Endothelial cell of umbilical vein (primary cell): ENCODE data around the gene GLYATL3. TPM values are rescaled to one million over a fixed set of nuclear protein-coding genes. Genes with fewer than 3 reads are reported as not detected.

Experiments used
- BruUV-seq: library from RNA; stranded (reverse); fragments of 400-500 nt; replicated peaks from 2 replicates; lab custom pipeline; 2021; lab: Mats Ljungman, UMichigan
- CTCF ChIA-PET: fragments of 300-600, 350-600 bp; sonication (Branson Sonifier 250); formaldehyde crosslinking; loops from one replicate; lab custom pipeline; 2021; ENCODE audit warnings: antibody characterized with exemption, inconsistent platforms; lab: Charles Lee
- POLR2A ChIA-PET: fragments of 300-600, 350-600 bp; sonication (Branson Sonifier 250); formaldehyde crosslinking; loops from one replicate; lab custom pipeline; 2021; ENCODE audit warnings: antibody characterized with exemption, inconsistent platforms; lab: Charles Lee
- DNase-seq: peaks from one replicate; pipeline ENCODE4 v3.0.0-alpha.2; 2011; ENCODE audit warnings: low read depth, low spot score
- FAIRE-seq: peaks from 2 replicates; lab custom pipeline; 2011; peaks lifted over from hg19 to GRCh38; lab: Jason Lieb, UNC
- H2AFZ ChIP-seq: 2 replicates; pipeline ENCODE4 v1.6.0; 2012; ENCODE audit warnings: low read depth, low read length, control low read depth, inconsistent platforms
- H3K27ac ChIP-seq: 2 replicates; pipeline ENCODE4 v1.5.1; 2011; ENCODE audit warnings: low read depth, mild to moderate bottlenecking, control low read depth, low read length, moderate library complexity; ENCODE audit not compliant: insufficient read depth
- H3K27me3 ChIP-seq, 2 experiments: 2 replicates each; pipeline versions ENCODE4 v1.6.0 to v1.6.1; 2011; ENCODE audit warnings: low read length in 2 of 2, mixed read lengths in 1 of 2; ENCODE audit not compliant: control insufficient read depth in 2 of 2, insufficient read depth in 2 of 2
- H3K36me3 ChIP-seq, 2 experiments: 2 replicates in 1 of 2; 3 replicates in 1 of 2; pipeline ENCODE4 v1.5.1; 2011; ENCODE audit warnings: low read length in 2 of 2, mild to moderate bottlenecking in 1 of 2, moderate library complexity in 1 of 2; ENCODE audit not compliant: control insufficient read depth in 2 of 2, insufficient read depth in 2 of 2; ENCODE audit errors: extremely low read depth in 1 of 2
- H3K4me1 ChIP-seq: 3 replicates; pipeline ENCODE4 v1.5.1; 2011; ENCODE audit warnings: mild to moderate bottlenecking, low read length; ENCODE audit not compliant: control insufficient read depth, insufficient read depth; ENCODE audit errors: extremely low read depth
- H3K4me2 ChIP-seq: 2 replicates; pipeline ENCODE4 v1.6.1; 2011; ENCODE audit warnings: low read length, control low read depth, mixed read lengths; ENCODE audit not compliant: insufficient read depth
- H3K4me3 ChIP-seq, 3 experiments: fragments of 200-600 bp in 1 of 3; sonication (generic), shearing (Covaris generic) in 1 of 3; replicated peaks in 1 of 3; 2 replicates each; pipeline ENCODE4 v1.5.1; 2011 to 2016; ENCODE audit warnings: control low read depth in 3 of 3, low read length in 3 of 3, mild to moderate bottlenecking in 2 of 3, inconsistent platforms in 1 of 3, low read depth in 1 of 3, moderate library complexity in 1 of 3; ENCODE audit not compliant: insufficient read depth in 1 of 3
- H3K79me2 ChIP-seq: 2 replicates; pipeline ENCODE4 v1.6.0; 2012; ENCODE audit warnings: low read length, inconsistent platforms; ENCODE audit not compliant: control insufficient read depth, insufficient read depth
- H3K9ac ChIP-seq: replicated peaks from 2 replicates; pipeline ENCODE3; 2011; ENCODE audit warnings: low read length, control low read depth; ENCODE audit not compliant: insufficient read depth; ENCODE audit errors: extremely low read depth
- H3K9me1 ChIP-seq: replicated peaks from 3 replicates; pipeline ENCODE4 v1.6.0; 2011; ENCODE audit warnings: mild to moderate bottlenecking, low read length; ENCODE audit not compliant: control insufficient read depth, insufficient read depth; ENCODE audit errors: extremely low read depth
- H3K9me3 ChIP-seq: replicated peaks from 2 replicates; pipeline ENCODE4 v1.5.1; 2012; ENCODE audit warnings: low read length, inconsistent platforms; ENCODE audit not compliant: control insufficient read depth, insufficient read depth
- H4K20me1 ChIP-seq: replicated peaks from 2 replicates; pipeline ENCODE3; 2011; ENCODE audit warnings: mild to moderate bottlenecking, low read length; ENCODE audit not compliant: control insufficient read depth, insufficient read depth; ENCODE audit errors: extremely low read depth
- FOS ChIP-seq: IDR thresholded peaks from 2 replicates; pipeline ENCODE4 v1.6.1; 2011; ENCODE audit warnings: mild to moderate bottlenecking, low read length, moderate library complexity, borderline replicate concordance; ENCODE audit not compliant: insufficient read depth
- GATA2 ChIP-seq: IDR thresholded peaks from 2 replicates; pipeline ENCODE4 v1.7.0; 2011; ENCODE audit warnings: low read depth, mild to moderate bottlenecking, moderate library complexity, mixed read lengths, low read length; ENCODE audit not compliant: insufficient read length, insufficient read depth
- JUN ChIP-seq: IDR thresholded peaks from 2 replicates; pipeline ENCODE4 v1.6.1; 2011; ENCODE audit warnings: borderline replicate concordance, low read depth; ENCODE audit not compliant: insufficient read length, insufficient read depth
- MYC ChIP-seq: IDR thresholded peaks from one replicate; pipeline ENCODE4 v1.6.1; 2011; ENCODE audit warnings: mild to moderate bottlenecking, low read depth, low read length
- POLR2A ChIP-seq: IDR thresholded peaks from 2 replicates; pipeline ENCODE4 v1.6.1; 2012; ENCODE audit warnings: low read depth, mild to moderate bottlenecking, control low read depth, low read length
- POLR2AphosphoS5 ChIP-seq: IDR thresholded peaks from 2 replicates; pipeline ENCODE4 v1.6.1; 2012; ENCODE audit warnings: low read depth, mild to moderate bottlenecking, control low read depth, low read length, moderate library complexity; ENCODE audit not compliant: insufficient read depth
- dilution Hi-C: fragments of 300-500 bp; cut with MboI; formaldehyde crosslinking; loops from one replicate; pipeline ENCODE4 v1.15.0; 2019; ENCODE audit warnings: low sequenced_read_pairs; ENCODE audit not compliant: extremely low pct_ligation_motif_present
- intact Hi-C: fragments of 100-400 bp; cut with micrococcal nuclease; formaldehyde crosslinking; loops from one replicate; pipeline ENCODE4 v1.10.0; 2022
- polyA plus RNA-seq, 4 experiments: library from polyadenylated mRNA; depleted of rRNA in 3 of 4; stranded (reverse) in 3 of 4; unstranded in 1 of 4; fragments of >200 nt; gene quantifications; 2 replicates each; pipeline versions ENCODE4 v1.2.1 to v1.2.3, GENCODE V29; 2011 to 2012; ENCODE audit warnings: missing spikeins in 1 of 4
- total RNA-seq: library from RNA; stranded (reverse); gene quantifications from 2 replicates; pipeline ENCODE4 v1.2.3, GENCODE V29; 2021
- TF ChIP-seq, protein P1 (sequence below): IDR thresholded peaks from 2 replicates; pipeline ENCODE4 v1.6.1; 2011; ENCODE audit not compliant: insufficient read depth, insufficient read length
- TF ChIP-seq, protein P2 (sequence below), 2 donors: IDR thresholded peaks; 1 replicate in 1 of 2; 2 replicates in 1 of 2; pipeline ENCODE4 v1.5.1; 2011; ENCODE audit warnings: low read length in 2 of 2, mild to moderate bottlenecking in 2 of 2, moderate library complexity in 2 of 2, control low read depth in 1 of 2, inconsistent platforms in 1 of 2, low read depth in 1 of 2; ENCODE audit not compliant: insufficient read depth in 1 of 2; ENCODE audit errors: extremely low read depth in 1 of 2

GLYATL3 gene
- total and polyA plus RNA-seq, 2 donors (not counting 3 experiments of a cell fraction or from before 2014, with no cell fraction given), result not detected

DNA sequence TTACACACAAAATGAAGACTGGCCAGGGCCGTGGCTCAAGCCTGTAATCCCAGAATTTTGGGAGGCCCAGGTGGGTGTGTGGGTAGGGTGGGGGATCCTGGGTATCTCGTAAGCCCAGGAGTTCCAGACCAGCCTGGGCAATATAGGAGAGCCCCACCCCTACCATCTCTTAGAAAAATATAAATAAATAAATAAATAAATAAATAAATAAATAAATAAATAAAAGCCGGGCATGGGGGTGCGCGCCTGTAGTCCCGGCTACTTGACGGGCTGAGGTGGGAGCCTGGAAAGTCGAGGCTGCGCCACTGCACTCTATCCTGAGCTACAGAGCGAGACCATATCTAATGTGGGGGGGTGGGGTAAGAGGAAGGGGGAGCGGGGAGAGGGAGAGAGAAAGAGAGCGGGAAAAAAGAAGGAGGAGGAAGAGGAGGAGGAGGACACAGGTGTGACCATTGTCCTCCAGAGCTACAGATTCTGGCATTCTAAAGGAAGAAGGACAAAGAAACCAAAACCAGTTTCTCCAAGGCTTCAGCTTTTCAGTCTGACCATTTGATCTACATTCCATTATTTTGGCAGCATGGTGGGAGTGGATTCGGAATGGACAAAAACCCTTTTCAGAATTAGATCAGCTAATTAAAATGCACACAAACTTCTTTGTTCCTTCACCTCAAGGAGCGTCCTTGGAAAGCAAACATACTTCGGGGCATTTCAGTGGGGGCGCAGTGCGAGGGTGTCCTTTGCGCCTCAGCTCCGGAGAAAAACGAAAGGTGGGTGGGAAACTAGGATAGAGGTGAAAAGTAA lies 50.2 kb downstream of the GLYATL3 start:
- no peaks in the 10 kb centered on the region for H3K9me3 ChIP-seq
- peak overlapping the region; percentile 79 for H3K4me2 ChIP-seq
- peak overlapping the region; percentile 51 to 71 (median 59) for H3K4me3 ChIP-seq
- H3K79me2 ChIP-seq, result peaks cover 19% of the 10 kb centered on the region
- FAIRE-seq, result no peak
- peak; percentile 21 for DNase-seq
- peaks cover 0 to 3% of the 10 kb centered on the region in 2 experiments for H3K27me3 ChIP-seq
- no peaks in the 10 kb centered on the region for H3K9me1 ChIP-seq
- intact Hi-C loops, result loop anchor here (1.0 to 5.0 kb wide), 2 partner anchors 57 to 223 kb away; no protein-coding TSS in a partner anchor
- peak overlapping the region; percentile 67 for H3K9ac ChIP-seq
- CTCF ChIA-PET, result interaction anchor here (0.6 to 6.8 kb wide), 12 partner anchors 8 to 57 kb away, joined by 3 to 80 read pairs (median 5); no protein-coding TSS in a partner anchor
- no peak overlapping the region for H3K27ac ChIP-seq
- TF ChIP-seq FOS (no peak), GATA2 (no peak), POLR2A (no peak), MYC (no peak), POLR2AphosphoS5 (no peak), JUN (no peak)
- TF ChIP-seq, protein P1, sequence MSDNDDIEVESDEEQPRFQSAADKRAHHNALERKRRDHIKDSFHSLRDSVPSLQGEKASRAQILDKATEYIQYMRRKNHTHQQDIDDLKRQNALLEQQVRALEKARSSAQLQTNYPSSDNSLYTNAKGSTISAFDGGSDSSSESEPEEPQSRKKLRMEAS, result no peak
- TF ChIP-seq, protein P2, sequence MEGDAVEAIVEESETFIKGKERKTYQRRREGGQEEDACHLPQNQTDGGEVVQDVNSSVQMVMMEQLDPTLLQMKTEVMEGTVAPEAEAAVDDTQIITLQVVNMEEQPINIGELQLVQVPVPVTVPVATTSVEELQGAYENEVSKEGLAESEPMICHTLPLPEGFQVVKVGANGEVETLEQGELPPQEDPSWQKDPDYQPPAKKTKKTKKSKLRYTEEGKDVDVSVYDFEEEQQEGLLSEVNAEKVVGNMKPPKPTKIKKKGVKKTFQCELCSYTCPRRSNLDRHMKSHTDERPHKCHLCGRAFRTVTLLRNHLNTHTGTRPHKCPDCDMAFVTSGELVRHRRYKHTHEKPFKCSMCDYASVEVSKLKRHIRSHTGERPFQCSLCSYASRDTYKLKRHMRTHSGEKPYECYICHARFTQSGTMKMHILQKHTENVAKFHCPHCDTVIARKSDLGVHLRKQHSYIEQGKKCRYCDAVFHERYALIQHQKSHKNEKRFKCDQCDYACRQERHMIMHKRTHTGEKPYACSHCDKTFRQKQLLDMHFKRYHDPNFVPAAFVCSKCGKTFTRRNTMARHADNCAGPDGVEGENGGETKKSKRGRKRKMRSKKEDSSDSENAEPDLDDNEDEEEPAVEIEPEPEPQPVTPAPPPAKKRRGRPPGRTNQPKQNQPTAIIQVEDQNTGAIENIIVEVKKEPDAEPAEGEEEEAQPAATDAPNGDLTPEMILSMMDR (IDR thresholded peaks at IDR 0.05; ENCODE audit: extremely low read depth in 1 of 2, insufficient read depth in 1 of 2, low read depth in 1 of 2, low read length in 2 of 2), result no peak
- POLR2A ChIA-PET, result no interaction called here
- H3K4me1 ChIP-seq, result peaks cover 24% of the 10 kb centered on the region
- H3K36me3 ChIP-seq, result no peaks in the 10 kb centered on the region
- dilution Hi-C loops, result no loop called here
- no peaks in the 10 kb centered on the region for H4K20me1 ChIP-seq
- peak overlapping the region; percentile 83 for H2AFZ ChIP-seq
- TSS peak; percentile 43 for BruUV-seq
